Osteocyte (in vitro differentiated cells): Measurements from ENCODE around the gene ADAMTS16. TPM values are rescaled to one million over a fixed set of nuclear protein-coding genes. Genes with fewer than 3 reads are reported as not detected.

ENCODE experiments used
- DNase-seq: peaks from one replicate; pipeline ENCODE4 v3.0.0; 2021; ENCODE audit warnings: mixed read lengths; ENCODE audit not compliant: unreplicated experiment; ENCODE audit errors: extremely low spot score
- H3K27ac Mint-ChIP-seq: one replicate; pipeline ENCODE4 v1.8.0; 2021; ENCODE audit warnings: mild to moderate bottlenecking, mixed read lengths; ENCODE audit not compliant: unreplicated experiment
- H3K27me3 Mint-ChIP-seq: one replicate; pipeline ENCODE4 v1.8.0; 2021; ENCODE audit warnings: mixed read lengths; ENCODE audit not compliant: unreplicated experiment
- H3K36me3 Mint-ChIP-seq: one replicate; pipeline ENCODE4 v1.8.0; 2021; ENCODE audit warnings: mixed read lengths; ENCODE audit not compliant: unreplicated experiment
- H3K4me1 Mint-ChIP-seq: one replicate; pipeline ENCODE4 v1.8.0; 2021; ENCODE audit warnings: mixed read lengths; ENCODE audit not compliant: unreplicated experiment
- H3K4me3 Mint-ChIP-seq: one replicate; pipeline ENCODE4 v1.8.0; 2021; ENCODE audit warnings: mild to moderate bottlenecking, moderate library complexity, mixed read lengths; ENCODE audit not compliant: unreplicated experiment
- H3K9me3 Mint-ChIP-seq: one replicate; pipeline ENCODE4 v1.8.0; 2021; ENCODE audit warnings: mixed read lengths; ENCODE audit not compliant: unreplicated experiment
- total RNA-seq: library from RNA; stranded (reverse); gene quantifications from 2 replicates; pipeline ENCODE4 v1.2.1, GENCODE V29; 2021
- TF ChIP-seq, protein P1 (sequence below): fragments of 200-600 bp; sonication (generic); IDR thresholded peaks from 2 replicates; pipeline ENCODE4 v1.5.0; 2021; ENCODE audit warnings: antibody characterized with exemption, mild to moderate bottlenecking, moderate library complexity

The ADAMTS16 gene
- total RNA-seq, 1 donor from 2014 or later, result not detected

GRCh38 chr5:5341531-5342292 is 201.6 kb downstream of the ADAMTS16 start:
- Mint-ChIP-seq H3K27ac (peak overlapping the region; percentile 36), H3K27me3 (no peaks in the 10 kb centered on the region), H3K9me3 (no peaks in the 10 kb centered on the region), H3K36me3 (no peaks in the 10 kb centered on the region), H3K4me3 (no peak overlapping the region), H3K4me1 (peaks cover 56% of the 10 kb centered on the region)
- TF ChIP-seq, protein P1, sequence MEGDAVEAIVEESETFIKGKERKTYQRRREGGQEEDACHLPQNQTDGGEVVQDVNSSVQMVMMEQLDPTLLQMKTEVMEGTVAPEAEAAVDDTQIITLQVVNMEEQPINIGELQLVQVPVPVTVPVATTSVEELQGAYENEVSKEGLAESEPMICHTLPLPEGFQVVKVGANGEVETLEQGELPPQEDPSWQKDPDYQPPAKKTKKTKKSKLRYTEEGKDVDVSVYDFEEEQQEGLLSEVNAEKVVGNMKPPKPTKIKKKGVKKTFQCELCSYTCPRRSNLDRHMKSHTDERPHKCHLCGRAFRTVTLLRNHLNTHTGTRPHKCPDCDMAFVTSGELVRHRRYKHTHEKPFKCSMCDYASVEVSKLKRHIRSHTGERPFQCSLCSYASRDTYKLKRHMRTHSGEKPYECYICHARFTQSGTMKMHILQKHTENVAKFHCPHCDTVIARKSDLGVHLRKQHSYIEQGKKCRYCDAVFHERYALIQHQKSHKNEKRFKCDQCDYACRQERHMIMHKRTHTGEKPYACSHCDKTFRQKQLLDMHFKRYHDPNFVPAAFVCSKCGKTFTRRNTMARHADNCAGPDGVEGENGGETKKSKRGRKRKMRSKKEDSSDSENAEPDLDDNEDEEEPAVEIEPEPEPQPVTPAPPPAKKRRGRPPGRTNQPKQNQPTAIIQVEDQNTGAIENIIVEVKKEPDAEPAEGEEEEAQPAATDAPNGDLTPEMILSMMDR, result no peak
- no peak for DNase-seq

- Mint-ChIP-seq H3K36me3 (no peaks in the 10 kb centered on the region), H3K4me1 (peaks cover 54% of the 10 kb centered on the region), H3K27ac (no peak overlapping the region), H3K9me3 (no peaks in the 10 kb centered on the region), H3K27me3 (no peaks in the 10 kb centered on the region), H3K4me3 (no peak overlapping the region)
- DNase-seq, result no peak
- TF ChIP-seq, protein P1, result no peak
These were observed 202.7 kb downstream of the ADAMTS16 start for GRCh38 chr5:5342784-5343183.

DNA sequence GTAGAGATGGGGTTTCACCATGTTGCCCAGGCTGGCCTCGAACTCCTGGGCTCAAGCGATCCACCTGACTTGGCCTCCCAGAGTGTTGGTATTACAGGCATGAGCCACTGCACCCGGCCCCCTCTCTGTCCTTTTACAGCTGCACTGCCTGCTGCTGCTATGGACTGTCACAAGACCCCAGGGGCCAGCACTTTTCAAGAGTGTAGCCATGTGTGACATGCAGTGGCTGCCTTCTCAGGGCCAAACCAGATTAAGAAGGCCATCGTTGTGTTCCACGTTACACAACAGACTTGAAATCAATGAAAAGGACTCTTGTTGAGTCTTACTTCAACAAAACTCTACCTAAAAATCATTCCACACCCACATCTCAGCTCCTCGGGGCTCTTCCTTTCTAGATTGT is 203.4 kb downstream of the ADAMTS16 start:
- Mint-ChIP-seq H3K4me3 (no peak overlapping the region), H3K27ac (no peak overlapping the region), H3K4me1 (peaks cover 55% of the 10 kb centered on the region), H3K9me3 (no peaks in the 10 kb centered on the region), H3K36me3 (no peaks in the 10 kb centered on the region), H3K27me3 (no peaks in the 10 kb centered on the region)
- DNase-seq, result no peak
- TF ChIP-seq, protein P1, result no peak

DNA sequence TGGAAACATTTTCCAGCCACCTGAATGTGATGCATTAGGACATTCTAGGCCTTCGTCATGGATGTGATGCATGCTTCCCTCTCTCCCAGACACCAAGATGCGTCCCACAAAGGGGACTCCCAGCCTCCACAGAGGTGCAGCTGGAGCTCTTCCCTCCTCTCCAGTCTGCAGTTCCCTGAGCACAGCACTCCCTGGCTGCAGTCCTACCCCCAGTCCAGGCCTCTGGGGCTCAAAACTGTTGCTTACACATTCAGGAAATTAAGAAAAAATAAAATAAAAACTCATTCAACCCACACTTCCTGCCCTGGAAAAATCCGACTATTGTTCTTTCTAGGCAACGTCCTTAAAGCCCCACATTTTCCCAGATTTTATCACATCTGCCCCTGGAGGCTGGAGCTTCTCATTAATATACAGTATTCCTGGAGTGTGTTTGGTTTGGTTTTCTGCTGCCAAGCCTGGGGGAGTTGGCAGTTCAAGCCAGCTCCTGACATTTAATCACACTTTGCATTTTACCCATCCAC is 204.0 kb downstream of the ADAMTS16 start:
- no peak overlapping the region for H3K27ac Mint-ChIP-seq
- TF ChIP-seq, protein P1, result no peak
- H3K27me3 Mint-ChIP-seq, result no peaks in the 10 kb centered on the region
- no peaks in the 10 kb centered on the region for H3K9me3 Mint-ChIP-seq
- no peaks in the 10 kb centered on the region for H3K36me3 Mint-ChIP-seq
- H3K4me3 Mint-ChIP-seq, result no peak overlapping the region
- peaks cover 51% of the 10 kb centered on the region for H3K4me1 Mint-ChIP-seq
- DNase-seq, result no peak

- TF ChIP-seq, protein P1, result no peak
- Mint-ChIP-seq H3K4me1 (peaks cover 49% of the 10 kb centered on the region), H3K4me3 (no peak overlapping the region), H3K36me3 (no peaks in the 10 kb centered on the region), H3K27ac (no peak overlapping the region), H3K27me3 (no peaks in the 10 kb centered on the region), H3K9me3 (no peaks in the 10 kb centered on the region)
- no peak for DNase-seq
These were observed 204.5 kb downstream of the ADAMTS16 start for GRCh38 chr5:5344606-5345005.
